NCI-H128 (cell line): ENCODE measurements around the gene BCAS3.
"Not testable (repeated sequence)": the region's sequence is repeated elsewhere in the genome, so short reads cannot be mapped to it uniquely, and the experiment has no call there.

Experiments used
- DNase-seq: peaks from one replicate; lab custom pipeline; 2025; ENCODE audit not compliant: unreplicated experiment; lab: John Stamatoyannopoulos, UW

BCAS3 gene

DNA sequence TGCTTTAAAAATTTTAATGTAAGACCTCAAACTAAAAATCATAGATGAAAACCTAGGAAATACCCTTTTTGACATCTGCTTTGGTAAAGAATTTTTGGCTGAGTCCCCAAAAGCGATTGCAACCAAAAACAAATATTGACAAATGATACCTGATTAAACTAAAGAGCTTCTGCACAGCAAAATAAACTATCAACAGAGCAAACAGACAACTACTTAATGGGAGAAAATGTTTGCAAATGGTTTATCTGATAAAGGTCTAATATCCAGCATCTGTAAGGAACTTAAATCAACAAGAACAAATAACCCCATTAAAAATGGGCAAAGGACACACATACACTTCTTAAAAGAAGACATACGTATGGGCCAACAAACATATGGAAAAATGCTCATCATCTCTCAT is 242.5 kb downstream of the BCAS3 start:
- DNase-seq: no peak

- no peak for DNase-seq
Measured at GRCh38 chr17:60923000-60923399, 245.3 kb downstream of the BCAS3 start.

GRCh38 chr17:60926466-60927183 is 249.0 kb downstream of the BCAS3 start:
- DNase-seq: no peak

DNA sequence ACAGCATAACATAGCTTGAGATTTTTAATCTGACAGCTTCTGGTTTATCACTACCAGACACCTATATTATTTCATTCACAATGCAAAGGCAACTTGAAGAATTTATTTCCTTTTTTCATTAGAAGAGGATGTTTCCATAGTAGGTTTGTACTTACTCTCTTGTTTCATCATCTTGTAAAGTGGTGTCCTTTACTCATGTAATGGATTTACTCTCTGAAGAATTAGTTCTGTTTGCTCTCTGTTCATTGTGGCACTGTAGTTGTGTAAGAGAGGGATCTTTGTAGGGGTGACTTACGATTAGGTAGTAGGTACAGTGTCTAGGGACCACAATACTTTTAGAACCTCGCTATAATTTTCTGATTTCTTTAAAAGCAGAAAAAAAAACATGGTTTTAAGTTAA is 256.1 kb downstream of the BCAS3 start:
- no peak for DNase-seq

- DNase-seq: no peak
Measured at GRCh38 chr17:60934723-60935122, 257.1 kb downstream of the BCAS3 start.

- not testable (repeated sequence) for DNase-seq
Measured at GRCh38 chr17:60935991-60936390, 258.3 kb downstream of the BCAS3 start.

DNA sequence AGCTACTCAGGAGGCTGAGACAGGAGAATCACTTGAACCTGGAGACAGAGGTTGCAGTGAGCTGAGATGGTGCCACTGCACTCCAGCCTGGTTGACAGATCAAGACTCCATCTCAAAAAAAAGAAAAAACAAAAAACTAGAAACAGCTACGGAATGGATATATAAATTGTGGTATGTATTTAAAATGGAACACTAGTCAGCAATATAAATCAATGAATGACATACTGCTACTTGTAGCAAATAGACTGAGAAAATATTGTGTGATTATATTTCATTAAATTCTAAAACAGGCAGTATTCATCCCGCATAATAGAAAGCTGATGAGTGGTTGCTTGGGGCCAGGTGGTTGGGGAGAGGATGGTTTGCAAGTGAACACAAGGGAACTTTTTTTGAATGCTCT is 261.7 kb downstream of the BCAS3 start:
- DNase-seq: no peak

DNA sequence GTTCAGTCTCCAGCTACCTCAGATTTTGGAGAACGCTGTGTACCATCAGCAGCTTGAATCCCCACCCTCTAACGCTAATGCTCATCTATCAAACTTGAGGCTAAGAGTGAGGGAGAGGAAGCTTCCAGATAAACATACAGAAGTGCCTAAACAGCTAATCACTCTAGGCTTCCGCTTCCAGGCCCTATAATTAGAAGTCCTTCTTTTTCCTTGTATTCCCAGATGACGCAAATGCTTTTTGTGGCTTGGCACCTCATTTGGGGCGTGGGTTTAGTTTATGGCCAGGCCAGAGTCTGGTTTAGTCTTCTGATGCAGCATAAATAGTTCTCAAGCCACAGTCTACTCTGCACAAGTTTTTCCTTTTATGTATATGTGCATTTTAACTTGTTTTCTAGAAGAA is 263.4 kb downstream of the BCAS3 start:
- no peak for DNase-seq

DNA sequence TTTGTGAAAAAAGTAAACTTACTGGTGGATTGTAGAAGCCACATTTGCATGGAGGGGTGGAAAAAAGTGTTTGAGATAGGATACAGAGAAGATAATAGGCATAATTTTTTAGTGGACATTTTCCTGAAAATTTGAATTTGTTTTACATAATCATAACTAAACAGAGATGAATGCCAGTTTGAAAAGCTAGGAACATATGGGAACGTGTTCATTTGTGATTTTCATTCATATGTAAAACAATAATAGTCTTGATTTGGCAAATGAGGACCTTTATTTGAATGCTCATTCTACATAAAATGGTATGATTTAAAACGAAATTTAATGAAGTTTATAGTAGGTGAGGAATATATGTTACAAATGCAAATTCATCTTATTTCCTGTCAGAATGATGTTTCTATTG is 263.9 kb downstream of the BCAS3 start:
- DNase-seq: no peak

GRCh38 chr17:60944751-60945150 is 267.1 kb downstream of the BCAS3 start:
- DNase-seq: no peak

GRCh38 chr17:60947100-60947499 is 269.4 kb downstream of the BCAS3 start:
- DNase-seq: no peak

DNA sequence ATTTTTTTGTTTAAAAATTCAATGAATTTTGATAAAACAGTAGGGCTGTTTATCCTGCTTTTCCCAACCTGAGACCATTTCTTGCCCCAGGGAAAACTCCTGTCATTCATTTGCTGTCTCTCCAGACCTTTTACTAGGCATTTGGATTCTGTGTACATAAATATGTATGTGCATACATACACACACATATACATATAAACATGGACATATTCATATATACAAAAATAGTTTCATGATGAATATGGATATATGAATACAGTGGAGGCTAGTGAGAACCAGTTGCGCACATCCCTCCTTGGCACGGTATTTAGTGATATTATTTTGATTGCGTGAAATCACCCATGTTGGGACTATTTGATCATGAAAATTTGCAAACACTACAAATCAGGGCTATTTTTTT is 269.9 kb downstream of the BCAS3 start:
- no peak for DNase-seq

- no peak for DNase-seq
Measured at GRCh38 chr17:60952747-60953146, 275.1 kb downstream of the BCAS3 start.

GRCh38 chr17:60959011-60959410 is 281.4 kb downstream of the BCAS3 start:
- DNase-seq: no peak

DNA sequence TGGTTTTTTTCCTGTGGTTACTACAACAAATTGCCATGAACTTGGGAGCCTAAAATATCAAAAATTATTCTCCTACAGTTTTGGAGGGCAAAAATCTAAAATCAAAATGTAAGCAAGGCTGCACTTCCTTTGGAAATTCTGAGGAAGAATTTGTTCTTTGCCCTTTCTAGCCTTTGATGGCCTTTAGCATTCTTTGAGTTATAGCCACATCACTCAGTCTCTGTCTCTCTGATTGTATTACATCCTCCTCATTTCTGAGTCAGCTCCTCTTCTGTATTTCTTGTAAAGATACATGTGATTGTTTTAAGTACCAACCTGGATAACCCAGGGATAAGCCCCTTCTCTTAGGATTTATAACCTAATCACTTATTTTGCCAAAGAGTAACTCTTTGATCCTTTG is 282.0 kb downstream of the BCAS3 start:
- no peak for DNase-seq

DNA sequence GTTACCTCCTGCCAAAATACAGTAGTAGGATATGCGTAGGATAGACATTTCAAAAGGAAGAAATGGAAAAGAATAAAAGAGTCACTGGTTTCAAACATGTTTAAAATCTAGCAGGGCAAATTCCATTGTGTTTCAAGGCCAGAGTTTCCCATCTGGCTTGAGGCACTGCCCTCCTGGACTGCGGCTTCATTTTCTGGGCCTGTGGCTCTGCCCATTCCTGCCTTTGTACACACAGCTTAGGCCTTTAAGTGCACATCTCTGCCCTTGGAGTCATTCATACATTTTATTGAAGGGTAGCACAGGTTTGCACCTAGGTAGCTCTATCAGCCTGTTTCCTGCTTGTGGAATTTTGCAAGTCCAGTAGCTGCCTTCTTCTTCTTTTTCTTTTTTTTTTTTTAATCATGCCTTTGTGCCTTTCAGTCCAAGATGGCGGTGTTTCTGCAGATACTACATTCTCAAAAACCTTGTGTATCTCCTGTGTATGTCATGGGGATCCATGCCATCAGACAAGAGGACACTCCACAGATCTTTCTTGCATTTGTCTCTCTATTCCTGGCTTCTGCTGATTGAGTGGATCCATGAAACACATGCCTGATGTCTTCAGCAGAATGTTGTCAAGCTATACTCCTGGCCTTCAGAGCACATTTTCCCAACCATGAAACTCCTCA is 282.9 kb downstream of the BCAS3 start:
- no peak for DNase-seq

DNA sequence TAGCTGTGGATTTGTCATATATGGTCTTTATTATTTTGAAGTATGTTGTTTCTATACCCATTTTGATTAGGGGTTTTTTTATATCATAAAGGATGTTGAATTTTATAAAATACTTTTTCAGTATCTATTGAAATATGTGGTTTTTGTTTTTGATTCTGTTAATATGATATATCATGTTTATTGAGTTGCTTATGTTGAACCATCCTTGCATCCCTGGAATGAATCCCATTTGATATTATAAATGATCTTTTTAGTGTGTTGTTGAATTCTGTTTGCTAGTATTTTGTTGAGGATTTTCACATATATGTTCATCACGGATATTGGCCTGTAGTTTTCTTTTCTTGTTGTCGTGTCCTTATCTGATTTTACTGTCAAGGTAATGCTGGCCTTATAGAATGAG is 286.5 kb downstream of the BCAS3 start:
- DNase-seq: no peak

DNA sequence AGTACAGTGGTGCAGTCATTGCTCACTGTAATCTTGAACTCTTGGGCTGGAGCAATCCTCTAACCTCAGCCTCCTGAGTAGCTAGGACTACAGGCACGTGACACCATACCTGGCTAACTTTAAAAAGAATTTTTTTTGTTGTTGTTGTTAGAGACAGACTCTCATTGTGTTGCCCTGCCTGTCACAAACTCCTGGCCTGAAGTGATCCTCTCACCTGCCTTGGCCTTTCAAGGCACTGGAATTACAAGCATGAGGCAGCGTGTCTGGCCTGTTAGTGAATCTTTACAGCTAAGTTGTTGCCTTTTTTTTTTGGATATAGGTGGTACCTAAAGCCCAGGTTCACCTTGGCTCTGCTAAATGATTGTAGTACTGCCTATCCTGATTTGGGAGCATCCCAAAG is 290.6 kb downstream of the BCAS3 start:
- DNase-seq: no peak

DNA sequence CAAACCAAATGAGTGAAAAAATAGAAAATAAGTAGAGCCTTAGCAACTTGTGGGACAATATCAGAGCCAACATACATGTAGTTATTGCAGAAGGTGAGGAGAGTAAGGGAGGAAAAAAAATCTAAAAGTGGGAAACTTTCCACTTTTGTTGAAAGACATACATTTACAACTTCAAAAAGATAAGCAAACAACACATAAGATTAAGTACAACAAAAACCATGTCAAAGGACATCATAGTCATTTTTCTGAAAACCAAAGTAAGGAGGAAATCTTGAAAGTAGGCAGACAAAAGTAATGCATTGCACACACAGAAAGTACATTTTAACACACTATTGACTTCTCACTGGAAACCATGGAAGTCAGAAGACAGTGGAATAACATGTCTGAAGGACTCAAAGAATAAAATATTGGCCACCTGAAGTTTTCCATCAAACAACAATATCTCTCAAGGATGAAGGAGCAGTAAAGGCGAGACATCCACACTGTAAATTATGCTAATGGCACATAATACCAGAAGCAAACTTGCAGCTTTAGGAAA is 291.9 kb downstream of the BCAS3 start:
- DNase-seq: no peak

- no peak for DNase-seq
Measured at GRCh38 chr17:60970741-60971140, 293.1 kb downstream of the BCAS3 start.

DNA sequence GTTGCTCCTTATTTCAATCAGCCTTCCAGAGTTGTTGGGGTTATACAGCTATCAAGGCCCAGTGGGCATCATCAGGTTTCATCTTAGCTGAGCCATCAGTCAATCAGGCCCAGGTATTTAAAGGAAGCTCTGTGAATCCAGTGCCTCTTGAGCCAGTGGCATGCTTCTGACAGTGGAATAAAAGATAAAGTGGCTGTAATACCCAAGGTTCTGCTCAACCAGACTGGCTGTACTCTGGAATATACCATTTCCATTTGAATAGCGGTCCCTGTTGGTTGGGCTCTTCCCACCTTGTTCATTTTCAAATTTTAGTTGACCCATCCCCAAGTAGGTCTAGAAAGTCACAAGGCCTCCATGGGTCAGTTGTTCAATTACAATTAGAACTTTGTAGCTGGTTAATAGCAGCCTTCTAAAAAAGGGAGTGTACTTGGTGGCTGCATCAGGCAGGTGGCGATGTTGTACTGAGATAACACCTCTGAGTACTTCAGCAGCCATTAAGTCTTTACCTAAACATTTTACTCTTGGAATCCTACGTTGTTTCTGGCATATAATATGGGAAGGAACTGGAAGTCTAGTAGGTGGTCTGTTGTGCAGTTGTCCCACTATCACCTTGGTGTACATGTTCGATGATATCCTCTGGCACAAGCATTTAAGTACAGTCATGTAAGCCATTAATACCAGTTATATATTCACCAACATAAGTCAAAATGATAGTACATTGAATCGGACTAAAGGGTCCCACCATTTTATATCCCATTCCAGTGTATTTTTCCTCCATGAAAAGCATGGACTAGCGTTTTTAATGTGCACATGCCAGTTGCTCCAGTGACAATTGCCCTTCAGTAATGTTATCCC is 294.1 kb downstream of the BCAS3 start:
- DNase-seq: peak; percentile 4

- not testable (repeated sequence) for DNase-seq
Measured at GRCh38 chr17:60976861-60977260, 299.2 kb downstream of the BCAS3 start.
